Measurements from ENCODE around the gene ESRRB.

Gene ESRRB

GRCh38 chr14:76500480-76500879 is 124.5 kb downstream of the ESRRB start:
- DNase-seq (ENCODE audit: low read depth) = no peak
- TF ChIP-seq, protein P1, sequence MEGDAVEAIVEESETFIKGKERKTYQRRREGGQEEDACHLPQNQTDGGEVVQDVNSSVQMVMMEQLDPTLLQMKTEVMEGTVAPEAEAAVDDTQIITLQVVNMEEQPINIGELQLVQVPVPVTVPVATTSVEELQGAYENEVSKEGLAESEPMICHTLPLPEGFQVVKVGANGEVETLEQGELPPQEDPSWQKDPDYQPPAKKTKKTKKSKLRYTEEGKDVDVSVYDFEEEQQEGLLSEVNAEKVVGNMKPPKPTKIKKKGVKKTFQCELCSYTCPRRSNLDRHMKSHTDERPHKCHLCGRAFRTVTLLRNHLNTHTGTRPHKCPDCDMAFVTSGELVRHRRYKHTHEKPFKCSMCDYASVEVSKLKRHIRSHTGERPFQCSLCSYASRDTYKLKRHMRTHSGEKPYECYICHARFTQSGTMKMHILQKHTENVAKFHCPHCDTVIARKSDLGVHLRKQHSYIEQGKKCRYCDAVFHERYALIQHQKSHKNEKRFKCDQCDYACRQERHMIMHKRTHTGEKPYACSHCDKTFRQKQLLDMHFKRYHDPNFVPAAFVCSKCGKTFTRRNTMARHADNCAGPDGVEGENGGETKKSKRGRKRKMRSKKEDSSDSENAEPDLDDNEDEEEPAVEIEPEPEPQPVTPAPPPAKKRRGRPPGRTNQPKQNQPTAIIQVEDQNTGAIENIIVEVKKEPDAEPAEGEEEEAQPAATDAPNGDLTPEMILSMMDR (conservative IDR thresholded peaks at IDR 0.05; ENCODE audit: low read depth, low read length) = no peak
- no peak overlapping the region for H3K4me3 ChIP-seq (ENCODE audit: low read length)

- H3K4me3 ChIP-seq (ENCODE audit: low read length) = no peak overlapping the region
- TF ChIP-seq, protein P1 (conservative IDR thresholded peaks at IDR 0.05; ENCODE audit: low read depth, low read length) = no peak
- DNase-seq (ENCODE audit: low read depth) = no peak
These were observed 125.3 kb downstream of the ESRRB start for GRCh38 chr14:76501156-76501720.

DNA sequence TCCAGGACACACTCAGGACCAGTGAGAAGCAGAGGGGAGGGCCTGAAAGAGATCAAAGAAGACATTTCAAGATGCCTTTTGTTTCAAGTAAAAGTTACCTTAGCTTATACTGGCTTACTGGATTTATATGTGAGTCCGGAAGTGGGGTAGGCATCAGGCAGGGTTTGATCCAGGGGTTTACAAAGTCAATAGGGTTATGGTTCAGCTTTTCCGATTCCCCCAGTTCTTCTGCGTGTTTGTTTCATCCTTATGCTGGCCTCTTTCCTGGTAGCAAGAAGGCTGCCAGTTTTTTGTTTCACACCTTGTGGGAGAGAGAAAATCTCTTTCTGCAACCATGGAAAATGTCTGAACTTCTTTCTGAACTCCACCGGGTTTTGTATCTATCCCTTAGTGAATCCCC is 126.3 kb downstream of the ESRRB start:
- no peak overlapping the region for H3K4me3 ChIP-seq (ENCODE audit: low read length)
- no peak for DNase-seq (ENCODE audit: low read depth)
- TF ChIP-seq, protein P1 (conservative IDR thresholded peaks at IDR 0.05; ENCODE audit: low read depth, low read length) = no peak

DNA sequence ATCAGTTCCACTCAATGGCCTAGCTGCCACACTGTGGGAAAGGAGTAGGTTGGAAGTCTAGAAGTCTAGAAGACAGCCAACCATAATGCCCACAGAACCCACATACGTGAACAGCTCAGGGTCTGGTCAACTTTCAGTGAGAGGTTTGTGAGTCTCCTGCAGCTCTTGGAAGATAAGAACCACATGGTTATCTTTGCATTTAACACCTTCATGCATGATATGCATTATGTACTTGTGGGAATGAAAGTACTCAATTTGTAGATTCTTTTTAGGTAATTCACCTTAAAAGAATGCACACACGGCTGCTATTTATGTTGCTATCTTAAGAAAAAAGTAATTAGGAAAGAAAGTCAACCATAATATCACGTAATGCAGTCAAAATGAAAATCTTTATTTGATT is 126.7 kb downstream of the ESRRB start:
- no peak overlapping the region for H3K4me3 ChIP-seq (ENCODE audit: low read length)
- no peak for DNase-seq (ENCODE audit: low read depth)
- TF ChIP-seq, protein P1 (conservative IDR thresholded peaks at IDR 0.05; ENCODE audit: low read depth, low read length) = no peak

DNA sequence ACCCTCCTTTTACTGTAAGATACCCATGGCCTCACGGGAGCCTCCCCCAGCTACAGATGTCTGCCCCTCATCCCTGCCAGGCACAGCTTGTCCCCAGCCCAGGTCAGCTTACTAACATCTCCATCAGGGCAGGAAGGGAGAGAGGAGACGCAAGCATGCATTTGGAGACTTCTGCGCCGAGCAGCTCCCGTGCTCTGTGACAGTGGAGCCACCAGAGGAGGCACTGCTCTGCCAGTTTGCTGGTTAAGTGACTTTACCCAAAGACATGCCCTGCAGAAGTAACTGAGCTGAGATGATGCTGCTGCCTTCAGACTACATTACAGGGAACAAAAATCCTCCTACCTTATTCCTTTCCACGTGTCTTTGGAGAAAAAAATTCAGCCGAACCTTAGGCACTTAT is 133.4 kb downstream of the ESRRB start:
- no peak for DNase-seq (ENCODE audit: low read depth)
- H3K4me3 ChIP-seq (ENCODE audit: low read length) = no peak overlapping the region
- TF ChIP-seq, protein P1 (conservative IDR thresholded peaks at IDR 0.05; ENCODE audit: low read depth, low read length) = no peak

GRCh38 chr14:76510181-76510580 is 134.2 kb downstream of the ESRRB start:
- H3K4me3 ChIP-seq (ENCODE audit: low read length) = no peak overlapping the region
- TF ChIP-seq, protein P1 (conservative IDR thresholded peaks at IDR 0.05; ENCODE audit: low read depth, low read length) = no peak
- no peak for DNase-seq (ENCODE audit: low read depth)

GRCh38 chr14:76514213-76514998 is 138.5 kb downstream of the ESRRB start:
- no peak for DNase-seq (ENCODE audit: low read depth)
- TF ChIP-seq, protein P1 (conservative IDR thresholded peaks at IDR 0.05; ENCODE audit: low read depth, low read length) = peak; percentile 57
- H3K4me3 ChIP-seq (ENCODE audit: low read length) = no peak overlapping the region
